GM23338 (cell line): ENCODE measurements around the gene RAP2B. TPM values are rescaled to one million over a fixed set of nuclear protein-coding genes. Genes with fewer than 3 reads are reported as not detected.

Source experiments
- ATAC-seq: fragments of 200-7000 bp; cut with Tn5 transposase; 3 replicates; pipeline ENCODE4 v1.9.1; 2020
- DNase-seq: peaks from one replicate; pipeline ENCODE4 v3.0.0-alpha.2; 2015; ENCODE audit warnings: low spot score
- H2AFZ ChIP-seq: fragments of 200-600 bp; sonication (generic); 2 replicates; pipeline ENCODE4 v1.8.0; 2016; ENCODE audit warnings: antibody characterized with exemption, mild to moderate bottlenecking, moderate library complexity
- H3F3A ChIP-seq: fragments of 200-600 bp; sonication (generic); replicated peaks from 2 replicates; pipeline ENCODE4 v1.8.0; 2017; ENCODE audit warnings: antibody characterized with exemption, mixed run types, low read depth
- H3K27ac ChIP-seq: fragments of 200-600 bp; sonication (generic); 2 replicates; pipeline ENCODE4 v1.6.1; 2016; ENCODE audit warnings: low read depth
- H3K27me3 ChIP-seq: fragments of 200-600 bp; sonication (generic); 2 replicates; pipeline ENCODE4 v1.8.0; 2016; ENCODE audit warnings: mild to moderate bottlenecking, mixed run types, moderate library complexity; ENCODE audit not compliant: insufficient read depth
- H3K36me3 ChIP-seq: fragments of 200-600 bp; sonication (generic); 2 replicates; pipeline ENCODE4 v1.8.0; 2016; ENCODE audit warnings: mild to moderate bottlenecking; ENCODE audit not compliant: insufficient read depth
- H3K4me1 ChIP-seq: fragments of 200-600 bp; sonication (generic); 2 replicates; pipeline ENCODE4 v1.8.0; 2016; ENCODE audit warnings: mild to moderate bottlenecking, moderate library complexity; ENCODE audit not compliant: insufficient read depth
- H3K4me2 ChIP-seq: fragments of 200-600 bp; sonication (generic); 2 replicates; pipeline ENCODE4 v1.7.1; 2017; ENCODE audit warnings: mixed run types
- H3K4me3 ChIP-seq: fragments of 200-600 bp; sonication (generic); 2 replicates; pipeline ENCODE4 v1.6.1; 2016; ENCODE audit warnings: mixed run types
- H3K79me2 ChIP-seq: fragments of 200-600 bp; sonication (generic); replicated peaks from 2 replicates; pipeline ENCODE4 v1.8.0; 2017; ENCODE audit warnings: mild to moderate bottlenecking; ENCODE audit not compliant: insufficient read depth
- H3K9me2 ChIP-seq: fragments of 200-600 bp; sonication (generic); 2 replicates; pipeline ENCODE4 v1.8.0; 2017; ENCODE audit not compliant: insufficient read depth
- H4K20me1 ChIP-seq: fragments of 200-600 bp; sonication (generic); replicated peaks from 2 replicates; pipeline ENCODE4 v1.8.0; 2017; ENCODE audit warnings: mild to moderate bottlenecking; ENCODE audit not compliant: insufficient read depth
- H3K27ac Mint-ChIP-seq: 2 replicates; pipeline ENCODE4 v1.8.0; 2020; ENCODE audit warnings: inconsistent platforms, mild to moderate bottlenecking, moderate library complexity, mixed read lengths
- H3K27me3 Mint-ChIP-seq: 3 replicates; pipeline ENCODE4 v1.8.0; 2022; ENCODE audit warnings: low read depth, mild to moderate bottlenecking, moderate library complexity, mixed read lengths, inconsistent platforms; ENCODE audit not compliant: insufficient read depth, poor library complexity
- H3K36me3 Mint-ChIP-seq: 3 replicates; pipeline ENCODE4 v1.8.0; 2021; ENCODE audit warnings: low read depth, mild to moderate bottlenecking, inconsistent platforms, moderate library complexity, mixed read lengths
- H3K4me1 Mint-ChIP-seq: 3 replicates; pipeline ENCODE4 v1.8.0; 2020; ENCODE audit warnings: mild to moderate bottlenecking, inconsistent platforms, mixed read lengths
- H3K4me3 Mint-ChIP-seq: 3 replicates; pipeline ENCODE4 v1.8.0; 2021; ENCODE audit warnings: moderate library complexity, mild to moderate bottlenecking, inconsistent platforms, mixed read lengths
- H3K9me3 Mint-ChIP-seq: 3 replicates; pipeline ENCODE4 v1.8.0; 2020; ENCODE audit warnings: moderate library complexity, mild to moderate bottlenecking, inconsistent platforms, mixed read lengths
- CREB1 ChIP-seq: fragments of 250-450 bp; sonication (Bioruptor Pico); IDR thresholded peaks from 2 replicates; pipeline ENCODE4 v1.5.0; 2020; ENCODE audit warnings: low read depth, mild to moderate bottlenecking, moderate library complexity
- CTCF ChIP-seq, 2 experiments: fragments of 200-600 bp in 1 of 2; sonication (generic) in 1 of 2; conservative IDR thresholded peaks; 2 replicates each; pipeline versions ENCODE4 v1.5.1 to v1.6.1; 2016 to 2017; ENCODE audit warnings: antibody characterized with exemption in 2 of 2, low read depth in 2 of 2, mild to moderate bottlenecking in 2 of 2, moderate library complexity in 1 of 2
- ETS1 ChIP-seq: IDR thresholded peaks from 2 replicates; pipeline ENCODE4 v1.6.1; 2016; ENCODE audit warnings: antibody characterized with exemption
- EZH2 ChIP-seq: fragments of 200-600 bp; sonication (generic); IDR thresholded peaks from one replicate; pipeline ENCODE4 v1.8.0; 2017; ENCODE audit warnings: antibody characterized with exemption, mild to moderate bottlenecking, low read depth; ENCODE audit not compliant: unreplicated experiment
- EZH2phosphoT487 ChIP-seq: fragments of 200-600 bp; sonication (generic); IDR thresholded peaks from one replicate; pipeline ENCODE4 v1.8.1; 2018; ENCODE audit warnings: antibody characterized with exemption; ENCODE audit not compliant: unreplicated experiment
- JUNB ChIP-seq: IDR thresholded peaks from one replicate; pipeline ENCODE4 v1.6.1; 2016; ENCODE audit warnings: antibody characterized with exemption; ENCODE audit not compliant: unreplicated experiment
- NANOG ChIP-seq: IDR thresholded peaks from 2 replicates; pipeline ENCODE4 v1.6.1; 2016; ENCODE audit warnings: antibody characterized with exemption, borderline replicate concordance
- POLR2AphosphoS5 ChIP-seq: IDR thresholded peaks from 2 replicates; pipeline ENCODE4 v1.6.1; 2016; ENCODE audit warnings: antibody characterized with exemption, low read depth
- STAT1 ChIP-seq: IDR thresholded peaks from one replicate; pipeline ENCODE4 v1.6.1; 2016; ENCODE audit warnings: antibody characterized with exemption; ENCODE audit not compliant: unreplicated experiment
- ZNF114 ChIP-seq: fragments of 250-450 bp; sonication (Bioruptor Pico); IDR thresholded peaks from 2 replicates; pipeline ENCODE4 v1.5.0; 2020; ENCODE audit warnings: mild to moderate bottlenecking, moderate library complexity
- ZNF331 ChIP-seq: fragments of 250-450 bp; sonication (Bioruptor Pico); IDR thresholded peaks from 2 replicates; pipeline ENCODE4 v1.5.0; 2020; ENCODE audit warnings: low read depth, mild to moderate bottlenecking, moderate library complexity
- polyA plus RNA-seq: library from polyadenylated mRNA; unstranded; fragments of >200 nt; fragmentation: Nextera tagmentation; extraction: Ambion mirVana; gene quantifications from 2 replicates; pipeline ENCODE4 v1.2.1, GENCODE V29; 2016
- total RNA-seq: library from RNA; depleted of rRNA; stranded (reverse); fragments of >200 nt; shearing (Covaris generic); gene quantifications from 2 replicates; pipeline ENCODE4 v1.2.3, GENCODE V29; 2014
- TF ChIP-seq, protein P1 (sequence below): IDR thresholded peaks from one replicate; pipeline ENCODE4 v1.6.1; 2018; ENCODE audit warnings: antibody characterized with exemption; ENCODE audit not compliant: unreplicated experiment
- TF ChIP-seq, protein P2 (sequence below): fragments of 250-450 bp; sonication (Bioruptor Pico); IDR thresholded peaks from 2 replicates; pipeline ENCODE4 v1.5.0; 2020; ENCODE audit warnings: mild to moderate bottlenecking, moderate library complexity

The RAP2B gene
- total and polyA plus RNA-seq, 2 experiments from 2014 or later, result 22.5 to 24.0 TPM

GRCh38 chr3:153182501-153183293, 20.7 kb downstream of the RAP2B start:
- Histone ChIP-seq H3K27ac (no peak overlapping the region), H3K27me3 (no peaks in the 10 kb centered on the region), H3F3A (no peaks in the 10 kb centered on the region), H4K20me1 (no peaks in the 10 kb centered on the region; the same call in 1 of the 2 replicates), H3K4me1 (no peaks in the 10 kb centered on the region), H3K79me2 (no peaks in the 10 kb centered on the region), H3K36me3 (no peaks in the 10 kb centered on the region), H2AFZ (no peak overlapping the region), H3K4me3 (no peak overlapping the region), H3K9me2 (no peaks in the 10 kb centered on the region), H3K4me2 (no peak overlapping the region)
- ATAC-seq, result no peak
- 0 out of 3 replicates have a peak, but pooled peaks cover 2% of the 10 kb centered on the region for H3K36me3 Mint-ChIP-seq
- no peak for DNase-seq
- no peak overlapping the region for H3K4me3 Mint-ChIP-seq
- H3K4me1 Mint-ChIP-seq, result peaks cover 3% of the 10 kb centered on the region; the same call in 1 of the 3 replicates
- peaks cover 3% of the 10 kb centered on the region for H3K27me3 Mint-ChIP-seq
- TF ChIP-seq ZNF114 (CRISPR knock-in tag) (no peak), ZNF331 (CRISPR knock-in tag) (no peak), POLR2AphosphoS5 (no peak), CREB1 (CRISPR knock-in tag) (no peak), EZH2 (no peak), STAT1 (no peak), JUNB (no peak), CTCF (conservative IDR thresholded peaks at IDR 0.05; ENCODE audit: low read depth in 2 of 2) (no peak), NANOG (no peak), ETS1 (no peak), EZH2phosphoT487 (no peak)
- TF ChIP-seq, protein P1, sequence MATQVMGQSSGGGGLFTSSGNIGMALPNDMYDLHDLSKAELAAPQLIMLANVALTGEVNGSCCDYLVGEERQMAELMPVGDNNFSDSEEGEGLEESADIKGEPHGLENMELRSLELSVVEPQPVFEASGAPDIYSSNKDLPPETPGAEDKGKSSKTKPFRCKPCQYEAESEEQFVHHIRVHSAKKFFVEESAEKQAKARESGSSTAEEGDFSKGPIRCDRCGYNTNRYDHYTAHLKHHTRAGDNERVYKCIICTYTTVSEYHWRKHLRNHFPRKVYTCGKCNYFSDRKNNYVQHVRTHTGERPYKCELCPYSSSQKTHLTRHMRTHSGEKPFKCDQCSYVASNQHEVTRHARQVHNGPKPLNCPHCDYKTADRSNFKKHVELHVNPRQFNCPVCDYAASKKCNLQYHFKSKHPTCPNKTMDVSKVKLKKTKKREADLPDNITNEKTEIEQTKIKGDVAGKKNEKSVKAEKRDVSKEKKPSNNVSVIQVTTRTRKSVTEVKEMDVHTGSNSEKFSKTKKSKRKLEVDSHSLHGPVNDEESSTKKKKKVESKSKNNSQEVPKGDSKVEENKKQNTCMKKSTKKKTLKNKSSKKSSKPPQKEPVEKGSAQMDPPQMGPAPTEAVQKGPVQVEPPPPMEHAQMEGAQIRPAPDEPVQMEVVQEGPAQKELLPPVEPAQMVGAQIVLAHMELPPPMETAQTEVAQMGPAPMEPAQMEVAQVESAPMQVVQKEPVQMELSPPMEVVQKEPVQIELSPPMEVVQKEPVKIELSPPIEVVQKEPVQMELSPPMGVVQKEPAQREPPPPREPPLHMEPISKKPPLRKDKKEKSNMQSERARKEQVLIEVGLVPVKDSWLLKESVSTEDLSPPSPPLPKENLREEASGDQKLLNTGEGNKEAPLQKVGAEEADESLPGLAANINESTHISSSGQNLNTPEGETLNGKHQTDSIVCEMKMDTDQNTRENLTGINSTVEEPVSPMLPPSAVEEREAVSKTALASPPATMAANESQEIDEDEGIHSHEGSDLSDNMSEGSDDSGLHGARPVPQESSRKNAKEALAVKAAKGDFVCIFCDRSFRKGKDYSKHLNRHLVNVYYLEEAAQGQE, result no peak
- TF ChIP-seq, protein P2, sequence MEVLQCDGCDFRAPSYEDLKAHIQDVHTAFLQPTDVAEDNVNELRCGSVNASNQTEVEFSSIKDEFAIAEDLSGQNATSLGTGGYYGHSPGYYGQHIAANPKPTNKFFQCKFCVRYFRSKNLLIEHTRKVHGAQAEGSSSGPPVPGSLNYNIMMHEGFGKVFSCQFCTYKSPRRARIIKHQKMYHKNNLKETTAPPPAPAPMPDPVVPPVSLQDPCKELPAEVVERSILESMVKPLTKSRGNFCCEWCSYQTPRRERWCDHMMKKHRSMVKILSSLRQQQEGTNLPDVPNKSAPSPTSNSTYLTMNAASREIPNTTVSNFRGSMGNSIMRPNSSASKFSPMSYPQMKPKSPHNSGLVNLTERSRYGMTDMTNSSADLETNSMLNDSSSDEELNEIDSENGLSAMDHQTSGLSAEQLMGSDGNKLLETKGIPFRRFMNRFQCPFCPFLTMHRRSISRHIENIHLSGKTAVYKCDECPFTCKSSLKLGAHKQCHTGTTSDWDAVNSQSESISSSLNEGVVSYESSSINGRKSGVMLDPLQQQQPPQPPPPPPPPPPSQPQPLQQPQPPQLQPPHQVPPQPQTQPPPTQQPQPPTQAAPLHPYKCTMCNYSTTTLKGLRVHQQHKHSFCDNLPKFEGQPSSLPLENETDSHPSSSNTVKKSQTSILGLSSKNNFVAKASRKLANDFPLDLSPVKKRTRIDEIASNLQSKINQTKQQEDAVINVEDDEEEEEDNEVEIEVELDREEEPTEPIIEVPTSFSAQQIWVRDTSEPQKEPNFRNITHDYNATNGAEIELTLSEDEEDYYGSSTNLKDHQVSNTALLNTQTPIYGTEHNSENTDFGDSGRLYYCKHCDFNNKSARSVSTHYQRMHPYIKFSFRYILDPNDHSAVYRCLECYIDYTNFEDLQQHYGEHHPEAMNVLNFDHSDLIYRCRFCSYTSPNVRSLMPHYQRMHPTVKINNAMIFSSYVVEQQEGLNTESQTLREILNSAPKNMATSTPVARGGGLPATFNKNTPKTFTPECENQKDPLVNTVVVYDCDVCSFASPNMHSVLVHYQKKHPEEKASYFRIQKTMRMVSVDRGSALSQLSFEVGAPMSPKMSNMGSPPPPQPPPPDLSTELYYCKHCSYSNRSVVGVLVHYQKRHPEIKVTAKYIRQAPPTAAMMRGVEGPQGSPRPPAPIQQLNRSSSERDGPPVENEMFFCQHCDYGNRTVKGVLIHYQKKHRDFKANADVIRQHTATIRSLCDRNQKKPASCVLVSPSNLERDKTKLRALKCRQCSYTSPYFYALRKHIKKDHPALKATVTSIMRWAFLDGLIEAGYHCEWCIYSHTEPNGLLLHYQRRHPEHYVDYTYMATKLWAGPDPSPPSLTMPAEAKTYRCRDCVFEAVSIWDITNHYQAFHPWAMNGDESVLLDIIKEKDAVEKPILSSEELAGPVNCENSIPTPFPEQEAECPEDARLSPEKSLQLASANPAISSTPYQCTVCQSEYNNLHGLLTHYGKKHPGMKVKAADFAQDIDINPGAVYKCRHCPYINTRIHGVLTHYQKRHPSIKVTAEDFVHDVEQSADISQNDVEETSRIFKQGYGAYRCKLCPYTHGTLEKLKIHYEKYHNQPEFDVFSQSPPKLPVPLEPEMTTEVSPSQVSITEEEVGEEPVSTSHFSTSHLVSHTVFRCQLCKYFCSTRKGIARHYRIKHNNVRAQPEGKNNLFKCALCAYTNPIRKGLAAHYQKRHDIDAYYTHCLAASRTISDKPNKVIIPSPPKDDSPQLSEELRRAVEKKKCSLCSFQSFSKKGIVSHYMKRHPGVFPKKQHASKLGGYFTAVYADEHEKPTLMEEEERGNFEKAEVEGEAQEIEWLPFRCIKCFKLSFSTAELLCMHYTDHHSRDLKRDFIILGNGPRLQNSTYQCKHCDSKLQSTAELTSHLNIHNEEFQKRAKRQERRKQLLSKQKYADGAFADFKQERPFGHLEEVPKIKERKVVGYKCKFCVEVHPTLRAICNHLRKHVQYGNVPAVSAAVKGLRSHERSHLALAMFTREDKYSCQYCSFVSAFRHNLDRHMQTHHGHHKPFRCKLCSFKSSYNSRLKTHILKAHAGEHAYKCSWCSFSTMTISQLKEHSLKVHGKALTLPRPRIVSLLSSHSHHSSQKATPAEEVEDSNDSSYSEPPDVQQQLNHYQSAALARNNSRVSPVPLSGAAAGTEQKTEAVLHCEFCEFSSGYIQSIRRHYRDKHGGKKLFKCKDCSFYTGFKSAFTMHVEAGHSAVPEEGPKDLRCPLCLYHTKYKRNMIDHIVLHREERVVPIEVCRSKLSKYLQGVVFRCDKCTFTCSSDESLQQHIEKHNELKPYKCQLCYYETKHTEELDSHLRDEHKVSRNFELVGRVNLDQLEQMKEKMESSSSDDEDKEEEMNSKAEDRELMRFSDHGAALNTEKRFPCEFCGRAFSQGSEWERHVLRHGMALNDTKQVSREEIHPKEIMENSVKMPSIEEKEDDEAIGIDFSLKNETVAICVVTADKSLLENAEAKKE, result no peak
- H3K9me3 Mint-ChIP-seq, result no peaks in the 10 kb centered on the region
- no peak overlapping the region; the same call in 1 of the 2 replicates for H3K27ac Mint-ChIP-seq
